Suprapubic skin (tissue), 4 donors: ENCODE results near the gene LDLRAD4. TPM values are rescaled to one million over a fixed set of nuclear protein-coding genes. Genes with fewer than 3 reads are reported as not detected.
"Not testable (repeated sequence)": the region's sequence is repeated elsewhere in the genome, so short reads cannot be mapped to it uniquely, and the experiment has no call there.

ENCODE experiments used
- DNase-seq, 2 donors: peaks; one replicate each; pipeline ENCODE4 v3.0.0-alpha.2; 2019; ENCODE audit warnings: low spot score in 2 of 2
- H3K27ac ChIP-seq: fragments of 200-600 bp; sonication (generic); one replicate; pipeline ENCODE4 v1.5.1; 2019
- H3K27me3 ChIP-seq: fragments of 200-600 bp; sonication (generic); one replicate; pipeline ENCODE4 v1.5.1; 2019
- H3K36me3 ChIP-seq: fragments of 200-600 bp; sonication (generic); one replicate; pipeline ENCODE4 v1.5.1; 2019
- H3K4me1 ChIP-seq: fragments of 200-600 bp; sonication (generic); one replicate; pipeline ENCODE4 v1.5.1; 2019
- H3K4me3 ChIP-seq: fragments of 200-600 bp; sonication (generic); one replicate; pipeline ENCODE4 v1.5.1; 2019; ENCODE audit warnings: mild to moderate bottlenecking
- H3K9me3 ChIP-seq: fragments of 200-600 bp; sonication (generic); one replicate; pipeline ENCODE4 v1.5.1; 2019
- CTCF ChIP-seq, 2 donors: fragments of 200-600 bp in 1 of 2; fragments of 450-650 bp in 1 of 2; sonication (generic) in 1 of 2; IDR thresholded peaks; one replicate each; pipeline ENCODE4 v1.5.1; 2016 to 2019; ENCODE audit warnings: antibody characterized with exemption in 2 of 2, mild to moderate bottlenecking in 1 of 2, moderate library complexity in 1 of 2
- EP300 ChIP-seq: sonication (generic); formaldehyde crosslinking; IDR thresholded peaks from one replicate; pipeline ENCODE4 v1.6.1; 2017; ENCODE audit warnings: antibody characterized with exemption
- POLR2A ChIP-seq, 2 donors: fragments of 450-650 bp; IDR thresholded peaks; one replicate each; pipeline ENCODE4 v1.6.1; 2017; ENCODE audit warnings: antibody characterized with exemption in 2 of 2, mild to moderate bottlenecking in 2 of 2, moderate library complexity in 2 of 2
- POLR2AphosphoS5 ChIP-seq, 3 donors: sonication (generic); formaldehyde crosslinking; IDR thresholded peaks; one replicate each; pipeline ENCODE4 v1.6.1; 2017; ENCODE audit warnings: antibody characterized with exemption in 3 of 3
- WGBS: methylation state at CpG from one replicate; pipeline ENCODE4 v1.1.5; 2018; 5-methylcytosine and 5-hydroxymethylcytosine counted together
- total RNA-seq, 4 donors: library from RNA; depleted of rRNA; stranded (reverse); fragments of >200 nt; gene quantifications; one replicate each; pipeline ENCODE4 v1.1.0, GENCODE V29; 2016

LDLRAD4 gene
- total RNA-seq, 4 donors from 2014 or later: 10.1 to 31.6 (median 15.1) TPM

- H3K4me1 ChIP-seq: peaks cover 3% of the 10 kb centered on the region
- no peak overlapping the region for H3K27ac ChIP-seq
- H3K36me3 ChIP-seq: no peaks in the 10 kb centered on the region
- no peaks in the 10 kb centered on the region for H3K9me3 ChIP-seq
- 90% methylated on average over 5 of the region's 5 CpGs for WGBS
- DNase-seq: no peak
- no peaks in the 10 kb centered on the region for H3K27me3 ChIP-seq
- H3K4me3 ChIP-seq: no peak overlapping the region
- no peak for TF ChIP-seq CTCF (IDR thresholded peaks at IDR 0.05)
- TF ChIP-seq POLR2AphosphoS5 (IDR thresholded peaks at IDR 0.05): no peak
- TF ChIP-seq EP300: no peak
- TF ChIP-seq POLR2A (IDR thresholded peaks at IDR 0.05): no peak
These were observed 386.9 kb downstream of the LDLRAD4 start for GRCh38 chr18:13605477-13605876.

GRCh38 chr18:13605901-13606300 lies 387.3 kb downstream of the LDLRAD4 start:
- H3K4me1 ChIP-seq: peaks cover 7% of the 10 kb centered on the region
- H3K4me3 ChIP-seq: no peak overlapping the region
- no peaks in the 10 kb centered on the region for H3K36me3 ChIP-seq
- no peaks in the 10 kb centered on the region for H3K9me3 ChIP-seq
- H3K27me3 ChIP-seq: no peaks in the 10 kb centered on the region
- H3K27ac ChIP-seq: no peak overlapping the region
- no peak for DNase-seq
- WGBS: 90% methylated on average over 4 of the region's 6 CpGs
- no peak for TF ChIP-seq POLR2A (IDR thresholded peaks at IDR 0.05)
- no peak for TF ChIP-seq CTCF (IDR thresholded peaks at IDR 0.05)
- TF ChIP-seq POLR2AphosphoS5 (IDR thresholded peaks at IDR 0.05): no peak
- no peak for TF ChIP-seq EP300

GRCh38 chr18:13606604-13607254 lies 388.2 kb downstream of the LDLRAD4 start:
- no peaks in the 10 kb centered on the region for H3K9me3 ChIP-seq
- DNase-seq: no peak
- H3K4me3 ChIP-seq: no peak overlapping the region
- whole genome bisulfite sequencing: 57% methylated on average over 6 of the region's 6 CpGs
- TF ChIP-seq EP300 (no peak), CTCF (IDR thresholded peaks at IDR 0.05) (no peak), POLR2AphosphoS5 (IDR thresholded peaks at IDR 0.05) (no peak), POLR2A (IDR thresholded peaks at IDR 0.05) (no peak)
- no peak overlapping the region for H3K27ac ChIP-seq
- H3K27me3 ChIP-seq: no peaks in the 10 kb centered on the region
- peaks cover 15% of the 10 kb centered on the region for H3K4me1 ChIP-seq
- H3K36me3 ChIP-seq: no peaks in the 10 kb centered on the region

GRCh38 chr18:13608024-13608562 lies 389.5 kb downstream of the LDLRAD4 start:
- H3K27me3 ChIP-seq, DNase-seq, H3K27ac ChIP-seq, H3K9me3 ChIP-seq, H3K4me3 ChIP-seq, H3K36me3 ChIP-seq: not testable (repeated sequence)
- 71% methylated on average over 10 of the region's 10 CpGs for WGBS
- H3K4me1 ChIP-seq: peaks cover 24% of the 10 kb centered on the region

GRCh38 chr18:13608791-13609532 lies 390.4 kb downstream of the LDLRAD4 start:
- H3K9me3 ChIP-seq: no peaks in the 10 kb centered on the region
- 75% methylated on average over 16 of the region's 16 CpGs for WGBS
- no peak for DNase-seq
- H3K4me1 ChIP-seq: peaks cover 29% of the 10 kb centered on the region
- no peaks in the 10 kb centered on the region for H3K27me3 ChIP-seq
- H3K4me3 ChIP-seq: no peak overlapping the region
- TF ChIP-seq CTCF (IDR thresholded peaks at IDR 0.05): no peak
- TF ChIP-seq POLR2A (IDR thresholded peaks at IDR 0.05): no peak
- no peak for TF ChIP-seq EP300
- no peak for TF ChIP-seq POLR2AphosphoS5 (IDR thresholded peaks at IDR 0.05)
- H3K27ac ChIP-seq: no peak overlapping the region
- H3K36me3 ChIP-seq: no peaks in the 10 kb centered on the region
